ENCODE results near the gene ATP23.

ATP23 gene

GRCh38 chr12:57952766-57953165 lies 11.4 kb downstream of the ATP23 start:
- Histone ChIP-seq H3K9me3 (ENCODE audit: control insufficient read depth, insufficient read depth, low read length) (no peaks in the 10 kb centered on the region), H3K27me3 (ENCODE audit: control insufficient read depth, insufficient read depth, low read length) (no peaks in the 10 kb centered on the region), H3K4me3 (ENCODE audit: low read depth, low read length) (no peak overlapping the region), H3K9ac (ENCODE audit: low read depth, low read length) (no peak overlapping the region), H3K4me1 (ENCODE audit: control insufficient read depth, insufficient read depth, low read length) (no peaks in the 10 kb centered on the region), H3K36me3 (ENCODE audit: control insufficient read depth, insufficient read depth, low read length) (no peaks in the 10 kb centered on the region)

DNA sequence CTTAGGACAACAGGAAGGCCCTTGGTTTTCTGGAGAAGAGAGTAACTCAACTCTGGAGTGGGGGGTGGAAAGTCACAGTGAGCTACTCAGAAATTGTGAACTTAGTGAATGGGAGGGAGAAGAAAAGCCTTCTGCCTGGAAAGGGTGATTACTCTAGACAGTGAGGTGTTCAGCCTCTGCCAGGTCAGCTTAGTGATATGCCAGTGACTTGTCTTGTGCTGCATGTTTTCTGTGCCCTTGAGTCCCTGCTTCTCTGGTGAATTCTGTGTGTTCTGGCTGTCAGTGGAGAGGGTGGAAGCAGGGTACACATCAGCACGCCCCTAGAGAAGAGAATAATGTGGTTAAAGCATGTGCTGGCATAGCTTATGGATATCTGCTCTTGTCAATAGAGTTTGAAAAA lies 13.4 kb downstream of the ATP23 start:
- Histone ChIP-seq H3K4me3 (ENCODE audit: low read depth, low read length) (no peak overlapping the region), H3K27me3 (ENCODE audit: control insufficient read depth, insufficient read depth, low read length) (no peaks in the 10 kb centered on the region), H3K4me1 (ENCODE audit: control insufficient read depth, insufficient read depth, low read length) (no peaks in the 10 kb centered on the region), H3K9ac (ENCODE audit: low read depth, low read length) (no peak overlapping the region), H3K9me3 (ENCODE audit: control insufficient read depth, insufficient read depth, low read length) (no peaks in the 10 kb centered on the region), H3K36me3 (ENCODE audit: control insufficient read depth, insufficient read depth, low read length) (peaks cover 4% of the 10 kb centered on the region)

DNA sequence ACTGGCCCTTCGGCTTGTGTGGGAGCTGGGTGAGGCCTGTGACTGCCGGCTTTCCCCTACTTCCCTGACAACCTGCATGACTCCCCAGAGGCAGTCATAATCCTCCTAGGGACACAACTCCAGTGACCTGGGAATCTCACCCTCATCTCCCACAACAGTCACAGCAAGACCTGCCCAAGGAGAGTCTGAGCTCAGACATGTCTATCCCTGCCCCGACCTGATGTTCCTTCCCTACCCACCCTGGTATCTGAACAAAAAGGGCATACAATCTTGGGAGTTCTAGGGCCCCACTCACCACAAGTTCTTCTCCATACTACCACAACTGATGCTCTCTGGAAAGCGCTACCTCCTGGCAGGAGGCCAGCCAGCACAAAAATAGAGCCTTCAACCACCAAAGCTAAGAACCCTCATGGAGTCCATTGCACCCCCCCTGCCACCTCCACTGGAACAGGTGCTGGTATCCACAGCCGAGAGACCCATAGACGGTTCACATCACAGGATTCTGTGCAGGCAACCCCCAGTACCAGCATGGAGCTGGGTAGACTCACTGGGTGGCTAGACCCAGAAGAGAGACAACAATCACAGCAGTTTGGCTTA lies 16.8 kb downstream of the ATP23 start:
- no peak overlapping the region for H3K9ac ChIP-seq (ENCODE audit: low read depth, low read length)
- H3K4me1 ChIP-seq (ENCODE audit: control insufficient read depth, insufficient read depth, low read length) = no peaks in the 10 kb centered on the region
- H3K27me3 ChIP-seq (ENCODE audit: control insufficient read depth, insufficient read depth, low read length) = no peaks in the 10 kb centered on the region
- H3K4me3 ChIP-seq (ENCODE audit: low read depth, low read length) = no peak overlapping the region
- no peaks in the 10 kb centered on the region for H3K9me3 ChIP-seq (ENCODE audit: control insufficient read depth, insufficient read depth, low read length)
- H3K36me3 ChIP-seq (ENCODE audit: control insufficient read depth, insufficient read depth, low read length) = peaks cover 4% of the 10 kb centered on the region

- Histone ChIP-seq H3K9ac (ENCODE audit: low read depth, low read length) (no peak overlapping the region), H3K36me3 (ENCODE audit: control insufficient read depth, insufficient read depth, low read length) (no peaks in the 10 kb centered on the region), H3K27me3 (ENCODE audit: control insufficient read depth, insufficient read depth, low read length) (no peaks in the 10 kb centered on the region), H3K9me3 (ENCODE audit: control insufficient read depth, insufficient read depth, low read length) (no peaks in the 10 kb centered on the region), H3K4me3 (ENCODE audit: low read depth, low read length) (no peak overlapping the region), H3K4me1 (ENCODE audit: control insufficient read depth, insufficient read depth, low read length) (no peaks in the 10 kb centered on the region)
Observed at GRCh38 chr12:57964421-57964820, 23.1 kb downstream of the ATP23 start.

- Histone ChIP-seq H3K4me3 (ENCODE audit: low read depth, low read length) (no peak overlapping the region), H3K9me3 (ENCODE audit: control insufficient read depth, insufficient read depth, low read length) (no peaks in the 10 kb centered on the region)
Observed at GRCh38 chr12:57965766-57966165, 24.4 kb downstream of the ATP23 start.

DNA sequence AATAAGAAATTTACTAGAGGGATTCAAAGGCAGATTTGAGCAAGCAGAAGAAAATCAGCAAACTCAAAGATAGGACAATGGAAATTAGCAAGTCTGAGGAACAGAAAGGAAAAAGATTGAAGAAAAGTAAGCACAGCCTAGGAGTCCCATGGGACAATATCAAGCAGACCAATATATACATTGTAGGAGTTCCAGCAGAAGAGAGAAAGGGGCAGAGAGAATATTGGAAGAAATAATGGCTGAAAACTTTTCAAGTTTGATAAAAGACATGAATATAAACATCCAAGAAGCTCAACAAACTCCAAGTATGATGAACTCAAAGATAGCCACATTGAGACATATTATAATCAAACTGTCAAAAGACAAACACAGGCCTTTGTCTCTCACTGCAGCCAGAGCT lies 25.2 kb downstream of the ATP23 start:
- Histone ChIP-seq H3K9ac (ENCODE audit: low read depth, low read length) (no peak overlapping the region), H3K4me1 (ENCODE audit: control insufficient read depth, insufficient read depth, low read length) (no peaks in the 10 kb centered on the region), H3K36me3 (ENCODE audit: control insufficient read depth, insufficient read depth, low read length) (no peaks in the 10 kb centered on the region), H3K4me3 (ENCODE audit: low read depth, low read length) (no peak overlapping the region), H3K9me3 (ENCODE audit: control insufficient read depth, insufficient read depth, low read length) (no peaks in the 10 kb centered on the region), H3K27me3 (ENCODE audit: control insufficient read depth, insufficient read depth, low read length) (no peaks in the 10 kb centered on the region)

More at GRCh38 chr12:57965766-57966165, 24.4 kb downstream of the ATP23 start:
- no peak overlapping the region for H3K9ac ChIP-seq (ENCODE audit: low read depth, low read length)
- H3K4me1 ChIP-seq (ENCODE audit: control insufficient read depth, insufficient read depth, low read length) = no peaks in the 10 kb centered on the region
- no peaks in the 10 kb centered on the region for H3K36me3 ChIP-seq (ENCODE audit: control insufficient read depth, insufficient read depth, low read length)
- H3K27me3 ChIP-seq (ENCODE audit: control insufficient read depth, insufficient read depth, low read length) = no peaks in the 10 kb centered on the region

DNA sequence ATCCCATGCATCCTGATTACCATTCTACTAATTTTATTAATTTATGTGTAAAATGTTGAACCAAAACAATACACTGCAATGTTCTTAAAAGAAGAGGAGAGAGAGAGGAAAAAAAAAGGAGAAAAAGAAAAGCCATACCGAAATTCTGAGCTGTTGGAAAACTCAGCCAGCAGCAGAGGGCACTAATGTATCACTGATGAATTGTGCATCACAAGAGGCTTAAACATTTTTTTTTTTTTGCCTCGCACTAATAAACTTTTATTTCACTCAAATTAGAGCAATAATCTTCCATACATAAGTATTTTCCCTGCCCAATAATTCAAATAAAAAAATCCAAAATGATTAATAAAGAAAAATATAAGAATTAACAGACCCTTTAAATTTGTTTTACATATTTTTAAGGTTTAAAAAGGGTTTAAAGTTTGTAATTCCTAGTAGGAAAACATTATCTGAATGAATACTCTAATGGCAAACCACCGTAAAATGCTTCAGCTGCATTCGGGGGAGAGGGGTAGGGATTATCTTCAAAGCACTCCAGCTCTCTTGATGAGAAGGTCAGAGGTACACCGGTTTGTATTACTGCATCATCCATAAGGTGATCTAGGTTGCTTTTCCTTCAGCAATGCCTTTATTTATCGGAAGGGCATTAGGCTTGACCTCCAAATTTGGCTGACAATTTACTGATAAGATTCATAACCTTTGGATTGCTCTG lies 41.9 kb downstream of the ATP23 start:
- no peak overlapping the region for H3K9ac ChIP-seq (ENCODE audit: low read depth, low read length)
- H3K36me3 ChIP-seq (ENCODE audit: control insufficient read depth, insufficient read depth, low read length) = no peaks in the 10 kb centered on the region
- no peaks in the 10 kb centered on the region for H3K4me1 ChIP-seq (ENCODE audit: control insufficient read depth, insufficient read depth, low read length)
- no peaks in the 10 kb centered on the region for H3K27me3 ChIP-seq (ENCODE audit: control insufficient read depth, insufficient read depth, low read length)
- no peak overlapping the region for H3K4me3 ChIP-seq (ENCODE audit: low read depth, low read length)
- H3K9me3 ChIP-seq (ENCODE audit: control insufficient read depth, insufficient read depth, low read length) = no peaks in the 10 kb centered on the region

- Histone ChIP-seq H3K27me3 (ENCODE audit: control insufficient read depth, insufficient read depth, low read length) (no peaks in the 10 kb centered on the region), H3K4me1 (ENCODE audit: control insufficient read depth, insufficient read depth, low read length) (no peaks in the 10 kb centered on the region), H3K9me3 (ENCODE audit: control insufficient read depth, insufficient read depth, low read length) (no peaks in the 10 kb centered on the region)
Observed at GRCh38 chr12:57983858-57984505, 42.6 kb downstream of the ATP23 start.

GRCh38 chr12:57984629-57985151 lies 43.3 kb downstream of the ATP23 start:
- Histone ChIP-seq H3K27me3 (ENCODE audit: control insufficient read depth, insufficient read depth, low read length) (no peaks in the 10 kb centered on the region), H3K4me3 (ENCODE audit: low read depth, low read length) (no peak overlapping the region), H3K9me3 (ENCODE audit: control insufficient read depth, insufficient read depth, low read length) (no peaks in the 10 kb centered on the region), H3K9ac (ENCODE audit: low read depth, low read length) (no peak overlapping the region), H3K36me3 (ENCODE audit: control insufficient read depth, insufficient read depth, low read length) (no peaks in the 10 kb centered on the region), H3K4me1 (ENCODE audit: control insufficient read depth, insufficient read depth, low read length) (no peaks in the 10 kb centered on the region)

More at GRCh38 chr12:57983858-57984505, 42.6 kb downstream of the ATP23 start:
- Histone ChIP-seq H3K9ac (ENCODE audit: low read depth, low read length) (no peak overlapping the region), H3K4me3 (ENCODE audit: low read depth, low read length) (no peak overlapping the region), H3K36me3 (ENCODE audit: control insufficient read depth, insufficient read depth, low read length) (no peaks in the 10 kb centered on the region)

DNA sequence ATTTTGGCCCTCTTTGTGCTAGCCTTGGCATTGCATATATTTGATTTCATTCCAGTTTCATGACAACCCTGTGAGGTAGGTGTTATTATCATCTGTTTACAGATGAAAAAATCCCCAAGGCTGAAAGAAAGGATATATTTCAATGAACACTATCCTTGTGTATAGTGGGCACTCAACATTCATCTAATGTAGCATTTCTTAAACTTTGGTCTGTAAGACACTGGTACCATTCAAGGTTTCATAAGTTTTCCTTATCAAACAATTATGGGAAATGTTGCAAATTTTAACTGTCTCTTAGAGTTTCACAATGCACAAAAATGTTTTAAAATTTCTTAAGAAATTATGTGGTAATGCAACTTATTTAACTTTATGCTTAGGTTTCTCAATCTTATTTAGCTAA lies 44.3 kb downstream of the ATP23 start:
- H3K4me1 ChIP-seq (ENCODE audit: control insufficient read depth, insufficient read depth, low read length) = no peaks in the 10 kb centered on the region

DNA sequence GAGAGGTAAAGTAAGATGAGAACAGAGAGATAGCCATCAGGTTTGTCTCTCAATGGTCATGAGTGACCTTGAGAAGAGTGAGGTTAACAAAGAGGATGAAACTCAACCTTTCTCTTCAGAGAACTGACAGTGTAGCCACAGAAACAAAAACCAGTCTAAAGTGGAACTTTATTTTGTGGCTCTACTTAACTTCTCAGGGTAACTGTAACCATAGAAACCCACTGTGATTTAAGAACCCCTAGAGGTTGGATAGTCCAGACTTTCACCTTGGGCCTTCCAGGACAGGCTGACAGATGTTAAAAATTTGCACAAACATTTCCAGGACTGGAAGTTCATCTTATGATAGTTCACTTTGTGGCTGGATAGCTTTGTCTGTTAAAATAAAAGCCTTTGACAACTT lies 48.5 kb downstream of the ATP23 start:
- H3K9ac ChIP-seq (ENCODE audit: low read depth, low read length) = no peak overlapping the region
- no peaks in the 10 kb centered on the region for H3K9me3 ChIP-seq (ENCODE audit: control insufficient read depth, insufficient read depth, low read length)
- H3K36me3 ChIP-seq (ENCODE audit: control insufficient read depth, insufficient read depth, low read length) = no peaks in the 10 kb centered on the region
- H3K27me3 ChIP-seq (ENCODE audit: control insufficient read depth, insufficient read depth, low read length) = no peaks in the 10 kb centered on the region
- no peak overlapping the region for H3K4me3 ChIP-seq (ENCODE audit: low read depth, low read length)
- no peaks in the 10 kb centered on the region for H3K4me1 ChIP-seq (ENCODE audit: control insufficient read depth, insufficient read depth, low read length)

More for the DNA sequence above, 44.3 kb downstream of the ATP23 start:
- H3K9me3 ChIP-seq (ENCODE audit: control insufficient read depth, insufficient read depth, low read length) = no peaks in the 10 kb centered on the region
- no peaks in the 10 kb centered on the region for H3K36me3 ChIP-seq (ENCODE audit: control insufficient read depth, insufficient read depth, low read length)
- H3K9ac ChIP-seq (ENCODE audit: low read depth, low read length) = no peak overlapping the region
- H3K4me3 ChIP-seq (ENCODE audit: low read depth, low read length) = no peak overlapping the region
- H3K27me3 ChIP-seq (ENCODE audit: control insufficient read depth, insufficient read depth, low read length) = no peaks in the 10 kb centered on the region

Data from iPS-15b (cell line).